H1 (cell line): ENCODE results near the gene FAM149B1.

ENCODE experiments used
- BRCA1 ChIP-seq: IDR thresholded peaks from 2 replicates; pipeline ENCODE4 v1.6.1; 2012; ENCODE audit warnings: low read depth, low read length, improper control_type of control experiment
- CHD2 ChIP-seq: IDR thresholded peaks from 2 replicates; pipeline ENCODE4 v1.6.1; 2012; ENCODE audit warnings: low read length, improper control_type of control experiment
- GTF2F1 ChIP-seq: IDR thresholded peaks from 2 replicates; pipeline ENCODE4 v1.6.1; 2012; ENCODE audit warnings: low read depth, low read length, improper control_type of control experiment, borderline replicate concordance
- NRF1 ChIP-seq: IDR thresholded peaks from 2 replicates; pipeline ENCODE4 v1.6.1; 2011; ENCODE audit warnings: mild to moderate bottlenecking, low read depth, low read length, improper control_type of control experiment
- POLR2A ChIP-seq, 2 experiments: IDR thresholded peaks; 1 replicate in 1 of 2; 2 replicates in 1 of 2; pipeline ENCODE4 v1.6.1; 2011; ENCODE audit warnings: low read depth in 2 of 2, low read length in 2 of 2, mild to moderate bottlenecking in 2 of 2; ENCODE audit errors: control extremely low read depth in 1 of 2
- POLR2AphosphoS5 ChIP-seq: IDR thresholded peaks from 2 replicates; pipeline ENCODE4 v1.6.1; 2011; ENCODE audit warnings: low read depth, low read length
- RAD21 ChIP-seq, 2 experiments: IDR thresholded peaks in 1 of 2; conservative IDR thresholded peaks in 1 of 2; 2 replicates each; pipeline ENCODE4 v1.6.1; 2011; ENCODE audit warnings: low read depth in 2 of 2, low read length in 2 of 2, improper control_type of control experiment in 1 of 2, inconsistent platforms in 1 of 2, mild to moderate bottlenecking in 1 of 2, moderate library complexity in 1 of 2
- TBP ChIP-seq: IDR thresholded peaks from 2 replicates; pipeline ENCODE4 v1.6.1; 2011; ENCODE audit warnings: low read depth, low read length, improper control_type of control experiment
- YY1 ChIP-seq: IDR thresholded peaks from 2 replicates; pipeline ENCODE4 v1.6.1; 2011; ENCODE audit warnings: low read depth, mild to moderate bottlenecking, low read length
- TF ChIP-seq, protein P1 (sequence below), 3 experiments: IDR thresholded peaks; 1 replicate in 2 of 3; 2 replicates in 1 of 3; pipeline versions ENCODE4 v1.5.1 to v1.6.1; 2011; ENCODE audit warnings: low read length in 3 of 3, mild to moderate bottlenecking in 3 of 3, inconsistent platforms in 2 of 3, low read depth in 1 of 3, moderate library complexity in 1 of 3; ENCODE audit not compliant: insufficient read depth in 1 of 3; ENCODE audit errors: control extremely low read depth in 1 of 3
- TF ChIP-seq, protein P2 (sequence below): IDR thresholded peaks from 2 replicates; pipeline ENCODE4 v1.6.1; 2012; ENCODE audit warnings: inconsistent platforms
- TF ChIP-seq, protein P3 (sequence below): IDR thresholded peaks from 2 replicates; pipeline ENCODE4 v1.6.1; 2011; ENCODE audit warnings: low read length, improper control_type of control experiment
- TF ChIP-seq, protein P4 (sequence below): IDR thresholded peaks from 2 replicates; pipeline ENCODE4 v1.6.1; 2011; ENCODE audit warnings: low read depth, mild to moderate bottlenecking, low read length; ENCODE audit not compliant: insufficient read depth

- TF ChIP-seq POLR2AphosphoS5 (no peak), POLR2A (IDR thresholded peaks at IDR 0.05; ENCODE audit: control extremely low read depth in 1 of 2, low read depth in 2 of 2, low read length in 2 of 2) (no peak), BRCA1 (no peak), RAD21 (IDR thresholded peaks at IDR 0.05 in 1 of 2, conservative IDR thresholded peaks at IDR 0.05 in 1 of 2; ENCODE audit: low read depth in 2 of 2, low read length in 2 of 2) (no peak), GTF2F1 (no peak), YY1 (no peak), CHD2 (no peak), NRF1 (no peak), TBP (no peak)
- TF ChIP-seq, protein P1, sequence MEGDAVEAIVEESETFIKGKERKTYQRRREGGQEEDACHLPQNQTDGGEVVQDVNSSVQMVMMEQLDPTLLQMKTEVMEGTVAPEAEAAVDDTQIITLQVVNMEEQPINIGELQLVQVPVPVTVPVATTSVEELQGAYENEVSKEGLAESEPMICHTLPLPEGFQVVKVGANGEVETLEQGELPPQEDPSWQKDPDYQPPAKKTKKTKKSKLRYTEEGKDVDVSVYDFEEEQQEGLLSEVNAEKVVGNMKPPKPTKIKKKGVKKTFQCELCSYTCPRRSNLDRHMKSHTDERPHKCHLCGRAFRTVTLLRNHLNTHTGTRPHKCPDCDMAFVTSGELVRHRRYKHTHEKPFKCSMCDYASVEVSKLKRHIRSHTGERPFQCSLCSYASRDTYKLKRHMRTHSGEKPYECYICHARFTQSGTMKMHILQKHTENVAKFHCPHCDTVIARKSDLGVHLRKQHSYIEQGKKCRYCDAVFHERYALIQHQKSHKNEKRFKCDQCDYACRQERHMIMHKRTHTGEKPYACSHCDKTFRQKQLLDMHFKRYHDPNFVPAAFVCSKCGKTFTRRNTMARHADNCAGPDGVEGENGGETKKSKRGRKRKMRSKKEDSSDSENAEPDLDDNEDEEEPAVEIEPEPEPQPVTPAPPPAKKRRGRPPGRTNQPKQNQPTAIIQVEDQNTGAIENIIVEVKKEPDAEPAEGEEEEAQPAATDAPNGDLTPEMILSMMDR (IDR thresholded peaks at IDR 0.05; ENCODE audit: control extremely low read depth in 1 of 3, insufficient read depth in 1 of 3, low read depth in 1 of 3, low read length in 3 of 3): no peak
- TF ChIP-seq, protein P2, sequence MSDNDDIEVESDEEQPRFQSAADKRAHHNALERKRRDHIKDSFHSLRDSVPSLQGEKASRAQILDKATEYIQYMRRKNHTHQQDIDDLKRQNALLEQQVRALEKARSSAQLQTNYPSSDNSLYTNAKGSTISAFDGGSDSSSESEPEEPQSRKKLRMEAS: no peak
- TF ChIP-seq, protein P3, sequence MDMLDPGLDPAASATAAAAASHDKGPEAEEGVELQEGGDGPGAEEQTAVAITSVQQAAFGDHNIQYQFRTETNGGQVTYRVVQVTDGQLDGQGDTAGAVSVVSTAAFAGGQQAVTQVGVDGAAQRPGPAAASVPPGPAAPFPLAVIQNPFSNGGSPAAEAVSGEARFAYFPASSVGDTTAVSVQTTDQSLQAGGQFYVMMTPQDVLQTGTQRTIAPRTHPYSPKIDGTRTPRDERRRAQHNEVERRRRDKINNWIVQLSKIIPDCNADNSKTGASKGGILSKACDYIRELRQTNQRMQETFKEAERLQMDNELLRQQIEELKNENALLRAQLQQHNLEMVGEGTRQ: no peak
- TF ChIP-seq, protein P4, sequence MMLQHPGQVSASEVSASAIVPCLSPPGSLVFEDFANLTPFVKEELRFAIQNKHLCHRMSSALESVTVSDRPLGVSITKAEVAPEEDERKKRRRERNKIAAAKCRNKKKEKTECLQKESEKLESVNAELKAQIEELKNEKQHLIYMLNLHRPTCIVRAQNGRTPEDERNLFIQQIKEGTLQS: no peak
Measured at GRCh38 chr10:73163096-73163495, 4.8 kb upstream of the FAM149B1 start.
